ENCODE data around the gene UBE2C.
"Not testable (repeated sequence)": the region's sequence is repeated elsewhere in the genome, so short reads cannot be mapped to it uniquely, and the experiment has no call there.

The UBE2C gene

DNA sequence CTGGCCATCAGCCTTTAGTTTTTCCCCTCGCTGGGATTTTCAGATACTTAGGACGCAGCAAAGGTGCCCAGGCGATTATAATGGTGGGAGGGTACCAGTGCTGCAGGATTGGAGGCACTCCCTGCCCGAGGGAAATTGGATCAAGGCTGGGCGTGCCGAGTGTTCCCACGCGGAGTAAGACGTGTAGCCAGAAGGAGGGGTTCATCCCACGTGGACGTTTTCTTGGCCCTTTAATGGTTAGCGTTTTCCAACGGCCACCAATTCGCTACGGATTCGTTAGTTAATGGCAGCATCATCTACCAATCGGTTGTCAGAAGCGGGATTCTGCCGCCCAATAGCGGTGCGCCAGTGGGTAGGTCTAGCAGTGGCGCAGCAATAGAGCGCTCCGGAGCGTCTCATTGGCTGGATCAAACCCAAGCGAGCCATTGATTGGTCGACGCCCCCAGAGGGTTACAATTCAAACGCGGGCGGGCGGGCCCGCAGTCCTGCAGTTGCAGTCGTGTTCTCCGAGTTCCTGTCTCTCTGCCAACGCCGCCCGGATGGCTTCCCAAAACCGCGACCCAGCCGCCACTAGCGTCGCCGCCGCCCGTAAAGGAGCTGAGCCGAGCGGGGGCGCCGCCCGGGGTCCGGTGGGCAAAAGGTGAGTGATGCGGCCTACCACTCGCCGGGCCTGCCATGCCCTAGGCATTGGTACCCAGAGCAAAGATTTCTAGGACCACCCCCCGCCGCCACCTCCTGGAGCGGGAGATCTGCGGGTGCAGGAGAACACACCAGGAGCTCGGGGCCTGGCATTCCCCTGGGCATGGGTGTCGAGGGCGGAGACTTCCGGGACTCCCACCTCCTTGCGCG, at the start of gene UBE2C:
Gene UBE2C (plus strand): TSS at position 488 of the 849 bp plus-strand sequence. CDS start 52 bp downstream, at position 540.
- ATAC-seq (peak; percentile 99), DNase-seq (ENCODE audit: low spot score in 2 of 2) (peak; percentile 83 to 97)
- Mint-ChIP-seq H3K9me3 (no peaks in the 10 kb centered on the region), H3K4me3 (peak within 1 kb of the TSS; percentile 91), H3K27ac (peak within 1 kb of the TSS; percentile 91), H3K4me1 (peaks cover 20% of the 10 kb centered on the region), H3K36me3 (peaks cover 93% of the 10 kb centered on the region)

DNA sequence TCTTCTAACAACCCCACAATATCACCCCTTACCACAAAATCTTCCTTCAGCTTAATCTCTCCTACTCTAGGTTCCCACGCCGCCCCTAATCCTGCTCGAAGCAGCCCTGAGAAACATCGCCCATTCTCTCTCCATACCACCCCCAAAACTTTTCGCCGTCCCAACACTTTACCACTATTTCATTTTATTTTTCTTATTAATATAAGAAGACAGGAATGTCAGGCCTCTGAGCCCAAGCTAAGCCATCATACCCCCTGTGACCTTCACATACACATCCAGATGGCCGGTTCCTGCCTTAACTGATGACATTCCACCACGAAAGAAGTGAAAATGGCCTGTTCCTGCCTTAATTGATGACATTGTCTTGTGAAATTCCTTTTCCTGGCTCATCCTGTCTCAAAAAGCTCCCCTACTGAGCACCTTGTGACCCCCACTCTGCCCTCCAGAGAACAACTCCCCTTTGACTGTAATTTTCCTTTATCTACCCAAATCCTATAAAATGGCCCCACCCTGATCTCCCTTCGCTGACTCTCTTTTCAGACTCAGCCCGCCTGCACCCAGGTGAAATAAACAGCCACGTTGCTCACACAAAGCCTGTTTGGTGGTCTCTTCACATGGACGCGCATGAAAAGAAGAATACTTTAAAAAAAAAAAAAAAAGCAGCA, 47.7 kb upstream of the UBE2C start:
- ATAC-seq; H3K9me3 Mint-ChIP-seq; DNase-seq (ENCODE audit: low spot score in 2 of 2); H3K36me3 Mint-ChIP-seq; H3K27ac Mint-ChIP-seq; H3K4me1 Mint-ChIP-seq; H3K4me3 Mint-ChIP-seq: not testable (repeated sequence)

DNA sequence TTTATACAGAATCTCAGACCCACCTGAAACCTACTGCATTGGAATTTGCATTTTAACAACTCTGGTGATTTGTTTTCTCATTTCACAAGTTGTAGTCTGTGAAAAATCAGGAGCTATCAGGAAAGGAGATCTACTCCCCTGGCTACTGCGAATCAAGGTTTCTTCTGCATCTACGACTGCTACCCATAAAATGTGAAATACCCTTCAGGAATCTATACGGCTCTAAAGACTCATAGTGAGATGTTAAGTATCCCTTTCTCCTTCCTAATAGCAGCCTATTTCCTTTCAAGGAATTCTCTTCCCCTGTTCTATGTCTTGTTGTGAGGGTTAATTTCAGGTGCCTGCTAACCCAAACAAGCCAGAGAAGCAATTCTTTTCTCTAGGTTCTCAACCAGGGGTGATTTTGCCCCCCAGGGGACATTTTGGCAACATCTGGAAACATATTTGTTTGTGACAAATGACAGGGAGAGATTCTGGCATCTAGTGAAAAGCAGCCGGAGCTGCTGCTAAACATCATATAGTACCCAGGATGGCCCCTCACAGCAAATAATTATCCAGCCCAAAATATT, 47.1 kb upstream of the UBE2C start:
- no peak for DNase-seq (ENCODE audit: low spot score in 2 of 2)
- Mint-ChIP-seq H3K9me3 (no peaks in the 10 kb centered on the region), H3K36me3 (no peaks in the 10 kb centered on the region), H3K27ac (no peak overlapping the region), H3K4me3 (no peak overlapping the region), H3K4me1 (no peaks in the 10 kb centered on the region)
- ATAC-seq = no peak

DNA sequence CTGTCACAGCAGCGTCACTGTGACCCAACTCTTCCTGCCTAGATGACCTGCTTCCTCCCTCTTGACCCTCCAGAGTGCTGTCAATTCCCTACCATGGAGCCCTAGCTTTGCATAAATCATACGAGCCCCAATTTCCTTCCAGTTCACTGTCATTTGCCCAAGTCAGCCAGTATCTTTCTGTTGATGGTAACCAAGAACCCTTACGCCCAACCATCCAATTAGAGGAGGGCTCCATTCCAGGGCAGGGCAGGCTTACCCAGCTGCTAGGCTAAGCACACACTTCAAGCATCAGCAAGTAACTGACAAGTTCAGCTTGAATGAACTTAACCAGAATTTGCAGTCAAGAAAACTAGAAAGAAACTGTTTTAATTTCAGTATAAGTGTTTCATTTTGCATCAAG, 46.5 kb upstream of the UBE2C start:
- Mint-ChIP-seq H3K9me3 (no peaks in the 10 kb centered on the region), H3K27ac (no peak overlapping the region), H3K36me3 (no peaks in the 10 kb centered on the region), H3K4me3 (no peak overlapping the region), H3K4me1 (no peaks in the 10 kb centered on the region)
- ATAC-seq = no peak
- DNase-seq (ENCODE audit: low spot score in 2 of 2) = no peak

DNA sequence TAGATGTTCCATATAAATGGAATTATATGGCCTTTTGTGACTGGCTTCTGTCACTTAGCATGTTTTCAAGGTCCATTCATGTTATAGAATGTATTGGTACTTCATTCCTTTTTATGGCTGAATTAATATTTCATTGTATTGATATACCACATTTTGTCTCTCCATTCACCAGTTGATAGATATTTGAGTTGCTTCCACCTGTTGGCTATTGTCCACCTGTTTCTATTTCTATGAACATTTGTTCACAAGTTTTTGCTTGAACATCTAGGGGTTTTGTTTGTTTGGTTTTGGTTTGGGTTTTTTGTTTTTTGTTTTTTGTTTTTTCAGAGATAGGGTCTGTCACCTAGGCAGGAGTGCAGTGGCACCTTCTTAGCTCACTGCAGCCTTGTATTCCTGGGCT, 44.0 kb upstream of the UBE2C start:
- no peak overlapping the region for H3K27ac Mint-ChIP-seq
- H3K9me3 Mint-ChIP-seq = no peaks in the 10 kb centered on the region
- no peak for DNase-seq (ENCODE audit: low spot score in 2 of 2)
- no peaks in the 10 kb centered on the region for H3K4me1 Mint-ChIP-seq
- ATAC-seq = no peak
- no peaks in the 10 kb centered on the region for H3K36me3 Mint-ChIP-seq
- H3K4me3 Mint-ChIP-seq = no peak overlapping the region

DNA sequence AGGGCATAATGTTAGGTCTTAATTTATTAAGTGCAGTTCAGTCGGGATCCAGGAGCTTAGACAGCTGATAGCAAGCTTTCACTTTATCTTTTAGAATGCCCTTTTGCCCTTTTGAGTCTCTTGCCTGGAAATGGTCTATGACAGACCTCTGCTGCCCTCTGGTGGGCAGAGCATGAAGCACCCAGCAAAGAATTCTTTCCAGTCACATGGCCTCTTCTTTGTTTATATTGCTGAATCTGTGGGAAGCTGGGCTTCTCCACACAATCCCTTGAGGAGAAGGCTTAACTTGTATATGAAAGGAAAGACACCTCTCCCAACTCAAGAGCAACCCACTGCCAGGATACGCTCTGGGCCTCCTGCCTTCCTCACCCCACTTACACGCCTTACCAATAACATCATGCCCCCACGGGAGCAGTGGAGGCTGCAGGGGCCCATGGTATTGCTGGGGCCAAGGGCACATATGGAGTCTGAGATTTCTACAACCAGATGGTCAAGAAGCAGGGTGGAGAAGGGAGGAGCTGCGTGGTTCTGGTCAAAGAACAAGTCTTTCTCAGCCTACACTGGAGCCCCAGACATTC, 41.2 kb upstream of the UBE2C start:
- no peaks in the 10 kb centered on the region for H3K9me3 Mint-ChIP-seq
- DNase-seq (ENCODE audit: low spot score in 2 of 2) (peak; percentile 72 to 85), ATAC-seq (peak; percentile 69)
- H3K27ac Mint-ChIP-seq = no peak overlapping the region
- H3K36me3 Mint-ChIP-seq = no peaks in the 10 kb centered on the region
- no peaks in the 10 kb centered on the region for H3K4me1 Mint-ChIP-seq
- no peak overlapping the region for H3K4me3 Mint-ChIP-seq

DNA sequence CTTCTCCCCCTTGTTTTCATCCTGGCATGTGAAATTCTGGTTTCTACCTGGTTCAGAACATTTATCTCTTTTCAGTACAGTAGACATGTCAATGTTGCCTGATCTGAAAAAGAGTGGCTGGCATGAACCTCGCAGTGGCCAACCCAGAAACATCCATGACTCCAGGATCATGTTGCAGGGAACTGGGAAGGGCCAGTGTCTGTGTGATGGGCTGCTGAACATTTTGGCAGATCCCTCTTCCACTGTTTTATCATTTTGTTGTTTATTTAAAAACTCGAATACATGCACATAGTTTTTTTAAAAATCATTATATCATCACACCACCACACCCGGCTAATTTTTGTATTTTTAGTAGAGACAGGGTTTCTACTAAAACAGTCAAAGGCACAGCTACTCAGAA, 39.8 kb upstream of the UBE2C start:
- no peak for DNase-seq (ENCODE audit: low spot score in 2 of 2)
- H3K36me3 Mint-ChIP-seq = no peaks in the 10 kb centered on the region
- no peak overlapping the region for H3K27ac Mint-ChIP-seq
- H3K4me3 Mint-ChIP-seq = no peak overlapping the region
- no peaks in the 10 kb centered on the region for H3K9me3 Mint-ChIP-seq
- no peak for ATAC-seq
- no peaks in the 10 kb centered on the region for H3K4me1 Mint-ChIP-seq

DNA sequence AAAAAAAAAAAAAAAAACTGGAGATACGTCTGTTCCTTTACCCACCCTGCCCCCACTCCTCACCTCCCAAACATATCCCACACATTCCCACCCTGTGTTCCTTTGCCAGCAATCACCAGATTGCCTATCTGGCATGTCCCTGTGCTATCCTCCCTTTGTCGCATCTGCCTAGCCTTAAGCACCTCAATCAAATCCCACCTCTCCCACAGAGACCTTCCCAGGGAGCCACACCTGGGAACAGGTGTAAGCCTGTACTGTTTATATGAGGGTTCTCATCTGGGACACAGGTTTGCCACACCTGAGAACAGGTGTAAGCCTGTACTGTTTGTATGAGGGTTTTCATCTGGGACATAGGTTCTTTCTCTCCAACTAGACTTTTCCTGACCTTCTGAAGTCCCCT, 37.5 kb upstream of the UBE2C start:
- Mint-ChIP-seq H3K36me3 (no peaks in the 10 kb centered on the region), H3K9me3 (no peaks in the 10 kb centered on the region), H3K4me3 (no peak overlapping the region), H3K27ac (no peak overlapping the region), H3K4me1 (no peaks in the 10 kb centered on the region)
- DNase-seq (ENCODE audit: low spot score in 2 of 2) = no peak
- peak; percentile 9 for ATAC-seq

DNA sequence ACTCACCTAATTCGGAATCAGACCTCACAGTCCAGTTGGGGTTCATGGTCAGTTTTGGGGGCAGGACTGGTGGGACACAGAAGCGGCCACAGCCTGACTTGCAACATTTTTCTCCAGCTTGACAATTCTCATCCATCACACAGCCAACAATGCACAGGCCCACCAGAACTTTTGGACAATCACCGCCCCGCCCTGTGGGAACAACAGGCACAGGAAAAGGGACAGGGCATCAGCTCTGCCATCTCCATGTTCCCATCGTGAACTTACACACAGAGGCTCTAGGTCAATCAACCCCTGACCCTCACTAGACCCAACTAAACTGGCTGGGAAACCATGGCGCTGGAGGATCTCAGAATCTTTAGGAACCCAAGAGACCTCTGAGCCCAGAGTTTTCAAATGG, 37.0 kb upstream of the UBE2C start:
- no peaks in the 10 kb centered on the region for H3K9me3 Mint-ChIP-seq
- DNase-seq (ENCODE audit: low spot score in 2 of 2) (no peak), ATAC-seq (no peak)
- H3K36me3 Mint-ChIP-seq = no peaks in the 10 kb centered on the region
- no peak overlapping the region for H3K4me3 Mint-ChIP-seq
- H3K4me1 Mint-ChIP-seq = no peaks in the 10 kb centered on the region
- H3K27ac Mint-ChIP-seq = no peak overlapping the region

DNA sequence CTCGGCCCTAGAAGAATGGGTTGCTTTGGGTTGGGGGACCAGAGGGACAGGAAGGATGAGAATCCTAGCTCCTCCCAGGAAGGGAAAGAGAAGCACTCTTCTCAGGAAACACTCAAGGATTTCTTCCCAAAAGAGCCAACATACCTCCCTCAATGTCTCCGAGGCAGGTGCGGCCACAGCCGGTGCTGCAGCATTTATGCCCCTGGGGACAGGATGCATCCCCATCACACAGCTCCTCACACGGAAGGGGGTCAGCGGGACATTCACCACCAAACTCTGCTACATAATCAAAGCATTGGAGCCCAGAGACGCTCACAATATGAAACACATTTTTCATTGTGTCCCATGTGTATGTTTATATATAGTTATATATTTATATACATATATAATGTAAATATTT, 35.5 kb upstream of the UBE2C start:
- no peaks in the 10 kb centered on the region for H3K4me1 Mint-ChIP-seq
- DNase-seq (ENCODE audit: low spot score in 2 of 2) (no peak), ATAC-seq (no peak)
- H3K4me3 Mint-ChIP-seq = no peak overlapping the region
- H3K27ac Mint-ChIP-seq = no peak overlapping the region
- no peaks in the 10 kb centered on the region for H3K9me3 Mint-ChIP-seq
- no peaks in the 10 kb centered on the region for H3K36me3 Mint-ChIP-seq

DNA sequence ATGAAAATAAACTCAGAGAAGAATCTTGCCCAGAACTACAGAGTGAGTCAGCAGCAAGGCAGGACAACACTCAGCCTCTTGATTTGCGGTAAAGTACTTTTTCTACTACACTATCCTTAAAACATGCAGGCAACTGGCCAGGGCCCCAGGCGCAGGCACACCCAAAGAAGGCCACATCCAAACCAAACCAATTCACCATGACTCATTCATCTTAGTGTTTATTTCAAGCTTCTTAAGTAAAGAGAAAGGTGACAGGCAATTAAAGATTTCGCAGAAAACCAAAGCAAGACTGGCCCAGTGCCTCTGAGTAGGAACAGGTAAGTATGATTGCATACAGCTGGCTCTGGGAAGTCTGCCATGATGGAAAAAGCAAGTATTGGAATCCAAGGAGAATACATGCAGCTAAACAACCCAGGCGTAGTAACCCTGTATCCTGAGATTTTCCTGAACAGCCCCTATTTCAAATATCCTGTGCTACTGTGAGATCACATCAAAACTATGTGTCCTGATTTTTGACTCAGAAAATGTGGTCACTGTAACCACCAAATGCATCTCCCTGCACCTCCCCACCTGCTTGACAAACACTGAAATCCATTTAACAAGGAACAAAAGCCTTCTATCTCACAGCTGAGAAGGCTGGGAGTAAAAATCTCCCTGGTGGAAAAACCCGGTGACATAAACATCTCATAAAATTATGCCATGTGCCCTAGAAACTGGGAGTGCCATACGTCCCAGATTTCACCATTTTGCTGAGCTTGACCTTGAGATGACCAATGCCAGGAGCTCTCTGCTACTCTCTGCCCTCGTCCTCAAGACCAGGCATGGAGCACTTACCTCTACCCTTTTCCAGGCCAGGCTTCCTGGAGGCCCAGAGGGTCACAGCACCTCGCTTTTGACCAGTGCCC, 33.2 kb upstream of the UBE2C start:
- Mint-ChIP-seq H3K9me3 (no peaks in the 10 kb centered on the region), H3K4me1 (peaks cover 8% of the 10 kb centered on the region), H3K36me3 (no peaks in the 10 kb centered on the region), H3K27ac (no peak overlapping the region), H3K4me3 (no peak overlapping the region)
- ATAC-seq (peak; percentile 34), DNase-seq (ENCODE audit: low spot score in 2 of 2) (no peak)

DNA sequence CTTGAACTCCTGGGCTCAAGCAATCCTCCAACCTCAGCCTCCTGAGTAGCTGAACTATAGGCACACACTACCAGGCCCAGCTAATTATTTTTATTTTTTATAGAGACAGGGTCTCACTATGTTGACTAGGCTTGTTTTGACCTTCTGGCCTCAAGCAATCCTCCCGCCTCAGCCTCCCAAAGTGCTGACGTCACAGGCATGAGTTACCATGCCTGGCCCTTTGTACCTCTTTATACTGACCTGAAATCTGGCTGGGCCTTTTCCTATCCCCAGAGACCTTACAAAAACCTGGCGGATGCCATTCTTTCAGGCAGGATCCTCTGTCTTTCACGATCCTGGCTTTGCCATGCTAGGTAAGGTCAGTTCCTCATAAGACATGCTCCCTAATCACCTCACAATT, 32.3 kb upstream of the UBE2C start:
- no peak for ATAC-seq
- Mint-ChIP-seq H3K36me3 (no peaks in the 10 kb centered on the region), H3K4me1 (peaks cover 8% of the 10 kb centered on the region), H3K27ac (peak overlapping the region; percentile 7), H3K4me3 (no peak overlapping the region), H3K9me3 (no peaks in the 10 kb centered on the region)
- no peak for DNase-seq (ENCODE audit: low spot score in 2 of 2)

DNA sequence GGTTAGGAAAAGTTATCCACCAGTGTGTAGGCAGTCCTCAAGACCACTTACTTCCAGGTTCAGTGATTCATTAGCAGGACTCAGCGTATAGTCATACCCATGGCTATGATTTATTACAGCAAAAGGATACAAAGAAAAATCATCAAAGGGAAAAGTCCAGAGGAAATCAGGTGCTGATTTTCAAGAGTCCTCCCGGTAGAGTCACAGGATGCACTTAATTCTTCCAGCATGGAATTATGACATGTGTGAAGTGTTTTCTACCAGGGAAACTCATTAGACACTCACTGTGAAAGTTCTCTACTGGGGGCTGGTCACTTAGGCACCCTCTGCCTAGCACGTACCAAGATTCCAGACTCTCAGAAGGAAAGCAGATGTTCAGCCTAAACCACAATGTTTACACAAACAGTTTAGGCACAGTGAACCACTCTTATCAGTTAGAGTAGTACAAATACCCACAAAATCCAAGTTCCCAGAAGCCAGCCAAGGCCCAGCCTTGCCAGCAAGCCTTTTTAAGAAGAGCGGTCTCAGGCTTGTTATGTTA, 31.0 kb upstream of the UBE2C start:
- Mint-ChIP-seq H3K9me3 (no peaks in the 10 kb centered on the region), H3K4me1 (peaks cover 8% of the 10 kb centered on the region), H3K4me3 (no peak overlapping the region), H3K27ac (no peak overlapping the region), H3K36me3 (no peaks in the 10 kb centered on the region)
- no peak for ATAC-seq
- no peak for DNase-seq (ENCODE audit: low spot score in 2 of 2)

DNA sequence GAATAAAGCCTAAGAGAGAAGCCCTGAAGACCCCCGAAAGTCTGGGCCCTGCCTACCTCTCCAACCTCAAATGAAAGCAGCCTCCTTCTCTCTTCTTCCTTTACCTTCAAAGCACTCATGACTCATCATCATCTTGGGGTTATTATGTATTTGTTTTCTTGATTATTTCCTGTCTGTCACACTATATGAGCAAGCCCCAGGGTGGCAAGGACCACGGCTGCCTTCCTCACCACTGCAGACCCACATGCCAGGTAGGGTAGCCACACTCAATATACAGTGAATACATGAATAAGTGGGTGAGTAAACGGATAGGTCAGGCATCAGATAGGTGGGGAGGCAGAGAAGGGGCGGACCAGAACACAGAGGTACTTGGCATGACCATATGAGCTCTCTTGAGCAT, 29.6 kb upstream of the UBE2C start:
- Mint-ChIP-seq H3K27ac (peak overlapping the region; percentile 2), H3K36me3 (no peaks in the 10 kb centered on the region), H3K4me3 (no peak overlapping the region), H3K4me1 (peaks cover 8% of the 10 kb centered on the region), H3K9me3 (no peaks in the 10 kb centered on the region)
- DNase-seq (ENCODE audit: low spot score in 2 of 2) (no peak), ATAC-seq (peak; percentile 81)

Data from stimulated activated effector memory CD8-positive, alpha-beta T cell treated with anti-CD3 and anti-CD28 coated beads, Interleukin-12 subunit alpha, Interleukin-12 subunit beta, amount 100 ng/mL, for 72 hours (primary cell).